Myocyte (in vitro differentiated cells): ENCODE measurements around the gene ZFP69. TPM values are rescaled to one million over a fixed set of nuclear protein-coding genes. Genes with fewer than 3 reads are reported as not detected.
"Not testable (repeated sequence)": the region's sequence is repeated elsewhere in the genome, so short reads cannot be mapped to it uniquely, and the experiment has no call there.

Experiments
- DNase-seq: peaks from one replicate; pipeline ENCODE4 v3.0.0-alpha.2; 2012; ENCODE audit warnings: low read depth
- polyA plus RNA-seq: library from polyadenylated mRNA; unstranded; fragments of >200 nt; gene quantifications from one replicate; pipeline ENCODE4 v1.2.1, GENCODE V29; 2012; ENCODE audit warnings: missing spikeins
- total RNA-seq: library from RNA; depleted of rRNA; stranded (reverse); fragments of >200 nt; gene quantifications from 2 replicates; pipeline ENCODE4 v1.2.3, GENCODE V29; 2014

ZFP69 gene
- 1.8 and 2.4 TPM in 2 replicates for total RNA-seq
- polyA plus RNA-seq, result 1.5 TPM

DNA sequence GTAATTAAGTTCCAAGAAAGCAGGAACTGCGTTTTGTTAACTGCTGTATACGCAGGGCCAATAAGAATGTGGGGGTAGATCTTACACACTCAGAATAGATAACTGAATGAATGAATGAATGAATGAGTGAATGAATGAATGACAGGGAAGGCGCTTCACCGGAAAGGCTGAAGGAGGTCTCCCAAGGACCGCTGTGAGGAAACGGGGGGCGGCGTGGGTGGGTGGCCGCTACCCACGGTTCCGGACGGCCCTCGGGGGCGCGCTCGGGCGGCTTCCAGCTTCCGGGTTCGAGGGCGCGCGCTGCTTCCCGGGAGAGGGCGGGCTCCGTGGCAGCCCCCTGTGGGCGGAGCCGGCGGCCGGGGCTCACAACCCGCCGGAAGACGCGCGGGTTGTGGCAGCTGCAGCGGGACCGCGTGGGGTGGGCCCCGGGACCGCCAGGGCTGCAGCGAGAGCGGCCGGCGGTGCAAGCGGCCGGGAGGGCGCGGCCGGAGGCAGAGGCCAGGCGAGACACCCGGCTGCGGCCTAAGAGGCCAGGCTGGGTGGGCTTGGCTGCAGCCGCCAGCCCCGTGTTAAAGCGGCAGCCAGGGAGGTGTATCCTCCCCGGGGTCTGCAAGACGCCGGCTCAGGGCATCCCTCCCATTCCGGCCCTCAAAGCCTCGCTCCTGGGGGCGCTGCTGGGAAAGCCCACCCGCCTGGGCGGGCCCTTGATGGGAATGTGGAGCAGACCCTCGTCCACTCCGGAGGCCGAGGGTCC, at the start of gene ZFP69:
TSS of gene ZFP69 (plus strand) at position 367 of the 754 bp plus-strand sequence. CDS start 2,072 bp downstream, outside the sequence.
- DNase-seq, result peak; percentile 53

DNA sequence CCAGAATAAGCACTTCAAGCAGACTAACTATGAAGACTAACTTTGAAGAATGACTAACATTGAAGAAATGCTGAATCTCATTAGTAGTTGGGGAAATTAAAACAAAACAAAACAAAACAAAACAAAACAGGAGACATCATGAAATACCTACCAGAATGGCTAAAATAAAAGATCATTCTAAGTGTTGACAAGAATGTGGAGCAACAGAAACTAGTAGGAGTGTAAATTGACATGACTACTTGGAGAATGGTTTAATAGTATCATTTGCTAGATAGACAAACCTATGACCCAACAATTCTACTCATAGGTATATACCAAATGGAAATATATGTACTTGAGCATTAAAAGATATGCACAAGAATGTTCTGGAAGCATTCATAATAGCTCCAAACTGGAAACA, 45.7 kb upstream of the ZFP69 start:
- DNase-seq, result no peak

DNA sequence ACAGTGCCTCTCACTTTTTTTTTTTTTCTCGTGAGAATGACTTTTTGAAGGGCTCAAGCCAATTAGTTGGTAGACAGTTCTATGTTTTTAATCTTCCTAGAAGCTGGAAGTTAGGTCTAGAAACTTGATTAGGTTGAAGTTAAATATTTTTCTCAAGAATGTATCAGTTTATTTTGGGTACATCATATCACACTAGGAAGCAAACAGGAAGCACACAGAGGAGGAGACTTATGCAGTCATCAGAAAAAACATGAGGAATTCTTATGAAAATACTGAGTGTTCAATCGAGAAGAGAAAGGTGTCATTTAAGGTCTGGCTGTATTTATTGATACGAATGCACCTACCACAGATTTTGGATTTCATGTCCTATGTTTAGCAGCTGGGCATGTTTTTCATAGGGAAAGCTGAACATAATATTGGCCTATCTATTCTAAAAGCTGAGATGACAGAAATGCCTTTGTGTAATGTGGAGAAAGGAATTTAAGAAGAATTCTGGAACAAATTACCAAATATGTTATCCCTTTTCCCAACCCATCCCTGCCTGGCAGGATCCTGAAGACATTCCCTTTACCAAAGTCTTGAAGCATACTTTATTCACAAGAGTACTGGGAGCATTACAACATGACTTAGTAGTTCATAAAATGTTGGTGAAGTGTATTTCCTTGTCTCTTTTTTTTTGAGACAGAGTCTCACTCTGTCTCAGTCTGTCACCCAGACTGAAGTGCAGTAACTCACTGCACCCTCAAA, 44.3 kb upstream of the ZFP69 start:
- DNase-seq, result no peak

DNA sequence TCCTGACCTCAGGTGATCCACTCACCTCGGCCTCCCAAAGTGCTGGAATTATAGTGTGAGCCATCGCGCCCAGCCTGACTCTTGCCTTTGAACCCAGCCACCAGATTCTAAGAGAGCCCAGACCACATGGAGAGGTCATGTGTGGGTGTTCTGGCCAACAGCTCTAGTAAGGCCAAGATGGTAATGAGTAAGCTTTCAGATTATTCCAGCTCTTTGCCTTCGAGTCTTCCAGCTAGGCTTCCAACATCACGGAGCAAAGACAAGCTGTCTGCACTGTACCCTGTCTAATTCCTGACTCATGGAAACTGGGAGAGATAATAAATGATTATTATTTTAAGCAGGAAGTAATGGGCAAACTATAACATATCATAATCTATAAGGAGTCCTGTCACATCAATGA, 41.6 kb upstream of the ZFP69 start:
- no peak for DNase-seq

DNA sequence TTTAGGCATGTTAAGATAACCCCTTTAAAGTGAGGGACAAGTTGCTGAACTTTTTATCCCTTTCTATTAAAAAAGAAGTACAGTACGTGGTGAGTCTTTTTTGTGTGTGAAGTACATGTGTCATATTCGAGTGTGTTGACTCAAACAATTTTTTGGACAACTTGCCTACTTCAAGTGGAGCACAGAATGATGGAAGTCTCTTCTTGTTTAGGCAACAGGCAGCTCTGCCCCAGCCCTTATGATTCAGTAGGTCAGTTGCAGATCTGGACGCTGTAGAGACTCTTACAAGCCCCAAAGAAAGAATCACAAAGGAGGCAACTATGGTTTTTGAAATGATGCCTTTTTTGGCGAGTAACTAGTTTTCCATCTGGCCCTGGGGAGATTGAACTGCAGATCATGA, 41.2 kb upstream of the ZFP69 start:
- DNase-seq, result no peak

DNA sequence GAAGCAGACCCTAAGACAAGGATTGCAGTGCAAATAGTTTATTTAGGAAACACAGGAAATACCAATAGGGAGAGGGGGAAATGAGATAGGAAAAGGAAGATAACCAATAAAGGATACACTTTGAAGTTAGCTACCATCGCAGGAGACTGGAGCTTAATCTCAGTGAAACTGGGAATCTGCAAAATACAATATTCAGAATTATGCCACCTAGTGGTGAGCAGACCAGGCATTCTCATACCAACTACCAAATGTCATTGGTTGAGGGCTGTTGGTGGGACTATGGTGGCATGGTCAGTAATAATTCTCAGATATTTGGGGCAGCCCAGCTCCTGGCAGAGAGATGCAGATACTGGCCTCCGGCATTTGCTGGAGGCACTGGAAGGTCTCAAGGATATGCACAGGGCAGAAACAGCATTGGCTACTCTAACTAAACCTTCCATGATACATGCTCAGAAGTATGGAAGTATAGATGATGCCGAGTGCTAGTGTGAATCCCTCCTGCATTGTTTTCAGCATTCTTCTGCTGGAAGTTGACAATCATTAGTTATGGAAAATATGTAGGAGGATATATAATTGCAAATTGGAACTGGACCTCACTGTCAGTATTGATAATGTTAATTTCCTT, 38.6 kb upstream of the ZFP69 start:
- peak; percentile 33 for DNase-seq

DNA sequence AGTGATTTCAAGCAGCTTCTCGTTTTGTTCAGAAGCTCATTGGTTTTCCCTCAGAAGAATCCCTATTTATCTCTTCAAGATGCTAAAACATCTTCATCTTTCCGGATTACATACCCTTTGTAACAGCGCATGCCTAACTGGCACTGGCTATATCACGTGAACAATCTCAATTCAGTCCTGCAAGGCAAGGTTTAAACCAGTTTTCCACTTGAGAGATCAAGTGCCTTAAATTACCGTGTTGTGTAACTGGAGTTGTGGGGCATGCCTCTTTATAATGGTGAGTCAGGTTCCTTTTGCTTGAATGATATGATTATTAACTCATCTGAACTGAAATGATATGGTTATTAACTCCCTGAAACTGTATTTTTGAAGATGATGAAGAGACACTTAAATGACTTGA, 37.8 kb upstream of the ZFP69 start:
- no peak for DNase-seq

DNA sequence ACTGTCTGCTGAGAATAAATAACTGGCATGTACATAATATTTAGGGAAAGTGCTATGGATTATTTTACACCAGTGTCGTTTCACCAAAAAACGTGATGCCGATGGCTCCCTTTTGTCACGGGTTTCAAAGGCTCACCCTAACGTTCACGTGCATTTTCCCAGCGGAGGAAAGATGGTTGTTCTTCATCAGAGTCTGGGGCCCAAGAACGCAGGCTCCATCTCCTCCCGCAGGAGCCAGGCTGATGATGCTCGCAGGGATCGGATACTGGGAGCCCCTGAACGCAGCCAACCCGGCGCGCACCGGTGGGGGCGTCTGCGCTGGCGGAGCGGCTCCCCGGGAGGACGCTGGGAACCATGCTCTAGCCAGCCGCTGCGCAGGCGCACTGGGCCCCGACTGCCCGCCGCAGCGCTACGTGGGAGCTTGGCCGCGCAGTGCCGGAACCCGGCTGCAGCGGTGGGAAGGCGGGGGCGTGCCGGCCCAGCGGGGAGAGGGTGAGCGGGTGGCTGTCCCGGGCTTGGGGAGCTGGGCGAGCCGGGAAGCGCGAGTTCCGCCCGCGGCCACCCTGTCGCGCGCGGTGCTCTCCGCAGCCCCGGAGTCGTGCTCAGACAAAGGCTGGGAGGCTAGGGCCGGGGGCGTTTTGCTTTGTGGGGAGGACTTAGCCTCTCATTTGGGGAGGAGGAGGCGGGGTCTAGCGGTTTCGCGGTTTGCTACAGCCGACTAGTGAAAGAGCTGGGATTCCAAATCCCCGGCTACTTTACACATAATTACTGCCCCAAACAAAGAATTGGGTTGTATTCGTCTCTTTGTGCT, 27.2 kb upstream of the ZFP69 start, which contains the start of gene ZFP69B:
TSS of gene ZFP69B (plus strand) at position 793 of the 811 bp plus-strand sequence. CDS start 486 bp downstream, outside the sequence.
- DNase-seq, result peak; percentile 93

DNA sequence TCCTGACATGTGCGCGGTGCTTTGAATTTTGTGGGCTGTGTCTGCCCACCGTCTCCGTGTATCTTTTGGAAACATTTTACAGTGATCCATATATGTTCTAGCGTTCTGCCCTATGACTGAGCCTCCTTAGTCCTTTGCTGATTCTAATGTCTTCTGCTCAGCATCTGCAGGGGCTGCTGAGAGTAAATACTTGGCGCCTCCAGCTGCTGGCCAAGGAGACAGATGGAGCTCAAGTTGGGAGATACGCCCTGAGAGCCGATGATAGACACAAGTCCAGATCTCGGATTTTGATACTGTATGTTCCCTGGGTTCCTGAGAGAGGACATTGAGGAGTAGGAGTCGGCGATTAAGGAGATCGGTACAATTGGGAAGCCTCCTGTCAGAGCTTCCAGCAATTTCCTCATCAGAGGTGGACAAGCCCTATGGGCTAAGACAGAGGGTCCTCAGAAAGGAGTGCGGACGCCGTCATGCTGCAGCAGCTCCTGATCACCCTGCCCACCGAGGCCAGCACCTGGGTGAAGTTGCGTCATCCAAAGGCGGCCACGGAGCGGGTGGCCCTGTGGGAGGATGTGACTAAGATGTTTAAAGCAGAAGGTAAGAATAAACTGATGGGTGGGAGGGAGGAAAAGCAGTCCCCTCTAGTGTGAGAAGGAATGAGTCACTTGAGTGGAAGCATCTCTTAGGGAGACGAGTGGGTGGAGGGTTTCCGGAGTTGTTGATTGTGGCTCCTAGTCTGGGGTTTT, 26.4 kb upstream of the ZFP69 start:
- DNase-seq, result no peak

DNA sequence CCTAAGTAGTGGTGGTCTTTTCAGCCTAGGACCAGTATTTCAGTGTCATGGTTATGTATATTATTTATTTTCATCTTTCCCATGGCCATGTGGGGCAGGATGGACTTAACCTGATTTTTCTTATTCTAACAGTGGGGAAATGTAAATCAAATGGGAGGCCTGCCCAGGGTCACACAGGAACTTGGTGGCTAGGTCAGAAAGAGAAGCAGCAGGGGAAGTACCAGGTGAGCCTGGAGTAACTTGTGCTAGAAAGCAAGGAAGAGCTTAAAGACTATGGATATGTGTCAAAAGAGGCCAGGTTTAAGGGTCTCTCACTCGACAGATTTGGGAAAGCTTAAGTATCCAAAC, 25.9 kb upstream of the ZFP69 start:
- no peak for DNase-seq

DNA sequence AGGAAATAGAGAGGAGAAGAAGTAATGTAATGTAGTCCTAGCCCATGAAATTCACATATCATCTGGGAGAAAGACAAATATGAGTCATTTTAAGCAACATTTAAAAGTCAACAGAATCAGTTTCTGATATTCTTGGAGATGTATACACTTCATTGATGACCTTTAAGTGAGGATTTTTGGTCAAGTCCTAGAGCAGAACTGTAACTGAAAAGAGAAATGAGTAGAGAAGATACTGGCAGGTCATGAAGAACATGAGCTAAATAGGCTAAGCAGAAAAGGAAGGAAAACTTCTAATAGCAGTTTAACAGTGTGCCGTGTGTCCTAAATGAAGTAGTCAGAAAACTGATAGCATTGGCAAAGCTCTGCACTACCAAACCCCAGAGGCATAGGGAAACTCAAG, 22.2 kb upstream of the ZFP69 start:
- no peak for DNase-seq

DNA sequence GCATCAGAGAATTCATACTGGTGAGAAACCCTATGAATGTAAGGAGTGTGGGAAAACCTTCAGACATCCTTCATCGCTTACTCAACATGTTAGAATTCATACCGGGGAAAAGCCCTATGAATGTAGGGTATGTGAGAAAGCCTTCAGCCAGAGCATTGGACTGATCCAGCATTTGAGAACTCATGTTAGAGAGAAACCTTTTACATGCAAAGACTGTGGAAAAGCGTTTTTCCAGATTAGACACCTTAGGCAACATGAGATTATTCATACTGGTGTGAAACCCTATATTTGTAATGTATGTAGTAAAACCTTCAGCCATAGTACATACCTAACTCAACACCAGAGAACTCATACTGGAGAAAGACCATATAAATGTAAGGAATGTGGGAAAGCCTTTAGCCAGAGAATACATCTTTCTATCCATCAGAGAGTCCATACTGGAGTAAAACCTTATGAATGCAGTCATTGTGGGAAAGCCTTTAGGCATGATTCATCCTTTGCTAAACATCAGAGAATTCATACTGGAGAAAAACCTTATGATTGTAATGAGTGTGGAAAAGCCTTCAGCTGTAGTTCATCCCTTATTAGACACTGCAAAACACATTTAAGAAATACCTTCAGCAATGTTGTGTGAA, 14.0 kb upstream of the ZFP69 start:
- DNase-seq, result peak; percentile 9

DNA sequence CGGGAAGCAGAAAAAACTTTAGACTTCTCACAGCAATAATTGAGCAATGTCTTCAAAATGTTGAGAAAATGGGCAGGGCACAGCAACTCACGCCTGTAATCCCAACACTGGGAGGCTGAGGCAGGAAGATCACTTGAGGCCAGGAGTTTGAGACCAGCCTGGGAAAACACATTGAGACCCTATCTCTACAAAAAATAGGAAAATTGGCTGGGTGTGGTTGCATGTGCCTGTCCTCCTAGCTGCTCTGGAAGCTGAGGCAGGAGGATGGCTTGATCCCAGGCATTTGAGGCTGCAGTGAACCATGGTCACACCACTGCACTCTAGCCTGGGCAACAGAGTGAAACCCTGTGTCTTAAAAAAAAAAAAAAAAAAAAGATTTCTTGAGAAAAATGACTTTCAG, 7.8 kb upstream of the ZFP69 start:
- no peak for DNase-seq

DNA sequence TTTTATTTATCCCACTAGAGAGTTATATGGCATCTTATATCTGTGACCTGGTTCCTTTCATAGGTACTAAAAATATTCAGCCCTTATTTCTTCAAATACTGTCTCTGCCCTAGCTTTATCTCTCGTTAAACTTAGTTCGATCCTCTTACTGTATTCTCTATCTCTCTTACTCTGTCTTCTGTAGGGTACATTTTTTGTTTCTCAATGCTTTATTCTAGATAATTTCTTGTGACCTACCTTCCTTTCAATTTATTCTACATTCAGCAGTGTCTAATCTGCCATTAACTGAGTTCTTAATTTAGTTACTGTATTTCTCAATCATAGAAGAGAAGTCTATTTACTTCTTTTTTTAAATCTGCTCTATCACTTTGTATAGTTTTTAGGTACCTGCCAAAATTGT, 1.8 kb upstream of the ZFP69 start:
- DNase-seq, result no peak

DNA sequence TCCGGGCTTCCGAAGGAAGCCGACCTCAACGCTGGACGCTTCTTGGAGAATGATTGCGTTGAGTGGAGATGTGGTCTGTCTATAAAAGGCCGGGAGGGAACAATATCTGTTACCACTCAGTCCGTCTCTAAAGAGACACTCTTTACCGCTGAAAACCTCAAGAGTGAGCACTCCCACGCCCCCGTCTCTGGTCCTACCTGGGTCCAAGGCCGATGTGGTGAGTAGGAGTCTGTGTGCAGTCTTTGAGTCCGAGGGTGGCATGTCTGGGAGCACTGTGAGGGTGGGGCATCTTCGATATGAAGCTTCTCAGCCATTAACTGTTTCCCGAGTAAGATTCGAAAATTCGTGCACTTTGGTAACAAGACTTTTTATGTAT, 576 bp downstream of the ZFP69 start:
- DNase-seq, result peak; percentile 20

DNA sequence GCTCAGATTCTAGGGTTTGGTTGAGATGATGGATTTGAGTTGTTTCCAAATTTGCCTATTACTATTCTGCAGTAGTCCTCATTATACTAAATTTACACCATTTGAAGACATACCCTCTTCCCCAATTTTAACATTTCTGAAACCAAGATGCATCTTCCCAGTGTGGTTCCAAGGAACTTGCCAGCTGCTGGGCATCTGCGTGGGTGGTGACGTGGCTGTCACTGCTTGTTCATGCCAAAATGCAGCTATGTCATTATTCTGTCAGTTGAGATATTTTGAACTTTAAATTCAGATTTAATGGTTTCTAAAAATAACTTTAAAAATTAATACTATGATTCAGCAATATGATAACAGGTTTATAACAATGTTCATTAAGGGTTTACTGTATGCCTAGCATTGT, 1.2 kb downstream of the ZFP69 start:
- DNase-seq, result no peak

DNA sequence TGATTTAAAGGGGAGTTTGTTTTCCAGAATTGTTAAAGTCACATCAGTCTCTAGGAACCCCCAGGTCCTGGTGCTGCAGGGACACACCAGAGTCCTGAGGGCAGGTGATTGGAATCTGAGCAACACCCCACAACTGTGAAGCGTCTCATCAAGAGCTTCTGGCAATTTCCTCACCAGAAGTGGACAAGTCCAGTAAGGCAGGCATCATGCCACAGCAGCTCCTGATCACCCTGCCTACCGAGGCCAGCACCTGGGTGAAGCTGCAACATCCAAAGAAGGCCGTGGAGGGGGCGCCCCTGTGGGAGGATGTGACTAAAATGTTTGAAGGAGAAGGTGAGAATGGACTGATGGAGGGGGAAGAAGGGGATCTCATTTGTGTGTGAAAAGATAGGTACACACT, 2.1 kb downstream of the ZFP69 start:
- DNase-seq, result no peak

DNA sequence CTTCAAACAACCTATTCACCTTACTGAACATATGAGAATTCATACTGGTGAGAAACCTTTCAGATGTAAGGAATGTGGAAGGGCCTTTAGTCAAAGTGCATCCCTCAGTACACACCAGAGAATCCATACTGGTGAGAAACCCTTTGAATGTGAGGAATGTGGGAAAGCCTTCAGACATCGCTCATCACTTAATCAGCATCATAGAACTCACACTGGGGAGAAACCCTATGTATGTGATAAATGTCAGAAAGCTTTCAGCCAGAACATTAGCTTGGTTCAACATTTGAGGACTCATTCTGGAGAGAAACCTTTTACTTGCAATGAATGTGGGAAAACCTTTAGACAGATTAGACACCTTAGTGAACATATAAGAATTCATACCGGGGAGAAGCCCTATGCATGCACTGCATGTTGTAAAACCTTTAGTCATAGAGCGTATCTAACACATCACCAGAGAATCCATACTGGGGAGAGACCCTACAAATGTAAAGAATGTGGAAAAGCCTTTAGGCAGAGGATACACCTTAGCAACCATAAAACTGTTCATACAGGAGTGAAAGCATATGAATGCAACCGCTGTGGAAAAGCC, 18.3 kb downstream of the ZFP69 start:
- no peak for DNase-seq

DNA sequence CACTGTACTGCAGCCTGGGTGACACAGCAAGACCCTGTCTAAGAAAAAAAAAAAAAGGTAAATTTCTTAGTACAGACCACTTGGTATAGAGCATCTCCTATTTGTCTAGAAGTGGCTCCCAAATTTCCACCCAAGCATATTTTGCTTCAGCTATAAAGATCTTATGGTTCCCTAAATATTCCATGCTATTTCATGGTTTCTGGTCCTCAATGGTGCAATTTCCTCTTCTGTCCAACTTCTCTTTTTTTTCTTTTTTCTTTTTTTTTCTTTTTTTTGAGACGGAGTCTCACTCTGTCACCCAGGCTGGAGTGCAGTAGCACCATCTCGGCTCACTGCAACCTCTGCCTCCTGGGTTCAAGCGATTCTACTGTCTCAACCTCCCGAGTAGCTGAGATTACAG, 25.6 kb downstream of the ZFP69 start:
- not testable (repeated sequence) for DNase-seq

DNA sequence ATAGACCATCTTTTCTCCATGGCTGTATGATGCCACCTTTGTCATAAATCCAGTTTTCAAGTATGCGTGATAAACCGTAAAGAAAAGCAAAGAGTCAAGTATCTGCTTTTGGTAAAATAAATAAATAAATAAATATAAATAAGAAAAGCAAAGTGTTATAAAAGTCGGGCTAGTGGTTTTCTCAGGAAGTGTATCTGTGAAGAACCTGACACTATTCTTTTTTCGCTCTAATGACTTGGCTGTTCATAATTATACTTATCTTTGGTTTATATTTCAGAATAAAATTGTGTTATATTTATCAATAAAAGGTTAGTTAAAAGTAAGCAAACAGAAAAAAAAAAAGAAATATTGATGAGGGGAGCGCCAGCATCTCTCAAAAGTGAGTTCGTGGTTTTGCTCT, 30.9 kb downstream of the ZFP69 start:
- DNase-seq, result no peak
